ENCODE data around the gene BHLHE40. TPM values are rescaled to one million over a fixed set of nuclear protein-coding genes. Genes with fewer than 3 reads are reported as not detected.

The BHLHE40 gene
- total and polyA plus RNA-seq, 2 donors (not counting 1 experiment from before 2014, with no cell fraction given) = 16.7 to 28.4 TPM

DNA sequence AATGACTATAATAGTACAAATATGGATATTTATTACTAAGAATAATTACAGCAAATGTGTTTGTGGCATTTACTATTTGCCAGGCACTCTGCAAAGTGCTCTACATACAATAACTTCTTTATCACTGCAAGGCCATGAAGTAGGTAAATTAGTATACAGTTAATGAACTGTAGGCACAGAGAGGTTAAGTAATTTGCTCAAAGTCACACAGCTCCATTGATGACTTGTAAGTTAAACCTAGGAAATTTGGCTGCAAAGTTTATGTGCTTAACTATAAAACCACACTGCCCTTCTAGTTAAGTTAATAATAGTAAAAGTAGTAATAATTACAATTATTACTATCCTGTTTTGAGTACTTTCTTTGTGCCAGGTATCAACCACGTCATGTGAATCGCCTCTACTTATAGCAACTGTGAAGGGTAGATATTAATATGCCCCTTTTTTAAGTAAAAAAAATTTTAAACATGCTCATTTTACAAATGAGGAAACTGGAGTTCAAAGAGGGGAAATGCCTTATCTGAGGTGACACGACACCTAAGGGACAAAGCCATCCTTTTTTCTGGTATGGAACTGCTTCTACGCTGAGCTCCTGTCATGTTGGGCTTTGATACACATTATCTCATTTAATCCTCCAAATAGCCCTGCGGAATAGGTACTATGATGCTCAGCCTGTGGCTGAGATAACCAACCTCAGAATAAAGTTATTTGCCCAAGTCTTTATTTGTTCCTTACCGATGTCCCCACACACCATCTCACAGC is 8.5 kb downstream of the BHLHE40 start:
- peaks cover 35% of the 10 kb centered on the region for H3K4me1 ChIP-seq (ENCODE audit: control insufficient read depth, extremely low read depth, insufficient read depth, low read length)
- no peak overlapping the region for H2AFZ ChIP-seq (ENCODE audit: low read length)
- peaks cover 5% of the 10 kb centered on the region for H3K36me3 ChIP-seq (ENCODE audit: control insufficient read depth, insufficient read depth, low read length)
- H3K27ac ChIP-seq (ENCODE audit: insufficient read depth, low read length) = peak overlapping the region; percentile 81
- H4K20me1 ChIP-seq (ENCODE audit: control insufficient read depth, extremely low read depth, insufficient read depth, low read length) = no peaks in the 10 kb centered on the region
- H3K9ac ChIP-seq (ENCODE audit: insufficient read depth, low read length) = peak overlapping the region; percentile 51
- no peaks in the 10 kb centered on the region for H3K9me3 ChIP-seq (ENCODE audit: control insufficient read depth, insufficient read depth, low read depth, low read length)
- DNase-seq (ENCODE audit: low read depth in 2 of 2) = no peak
- peak overlapping the region in 2 of 4 experiments; percentile 43 to 48 for H3K4me3 ChIP-seq (replicated peaks in 1 of 4; ENCODE audit: control extremely low read depth in 1 of 4, insufficient read depth in 1 of 4, low read depth in 3 of 4, low read length in 4 of 4)
- H3K4me2 ChIP-seq (ENCODE audit: extremely low read depth, insufficient read depth, low read length) = peak overlapping the region; percentile 53
- TF ChIP-seq, protein P1, sequence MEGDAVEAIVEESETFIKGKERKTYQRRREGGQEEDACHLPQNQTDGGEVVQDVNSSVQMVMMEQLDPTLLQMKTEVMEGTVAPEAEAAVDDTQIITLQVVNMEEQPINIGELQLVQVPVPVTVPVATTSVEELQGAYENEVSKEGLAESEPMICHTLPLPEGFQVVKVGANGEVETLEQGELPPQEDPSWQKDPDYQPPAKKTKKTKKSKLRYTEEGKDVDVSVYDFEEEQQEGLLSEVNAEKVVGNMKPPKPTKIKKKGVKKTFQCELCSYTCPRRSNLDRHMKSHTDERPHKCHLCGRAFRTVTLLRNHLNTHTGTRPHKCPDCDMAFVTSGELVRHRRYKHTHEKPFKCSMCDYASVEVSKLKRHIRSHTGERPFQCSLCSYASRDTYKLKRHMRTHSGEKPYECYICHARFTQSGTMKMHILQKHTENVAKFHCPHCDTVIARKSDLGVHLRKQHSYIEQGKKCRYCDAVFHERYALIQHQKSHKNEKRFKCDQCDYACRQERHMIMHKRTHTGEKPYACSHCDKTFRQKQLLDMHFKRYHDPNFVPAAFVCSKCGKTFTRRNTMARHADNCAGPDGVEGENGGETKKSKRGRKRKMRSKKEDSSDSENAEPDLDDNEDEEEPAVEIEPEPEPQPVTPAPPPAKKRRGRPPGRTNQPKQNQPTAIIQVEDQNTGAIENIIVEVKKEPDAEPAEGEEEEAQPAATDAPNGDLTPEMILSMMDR (conservative IDR thresholded peaks at IDR 0.05 in 1 of 2, IDR thresholded peaks at IDR 0.05 in 1 of 2; ENCODE audit: low read depth in 1 of 2, low read length in 2 of 2) = no peak
- no peak for TF ChIP-seq EZH2 (IDR thresholded peaks at IDR 0.05; ENCODE audit: low read length, missing control alignments)
- no peaks in the 10 kb centered on the region for H3K27me3 ChIP-seq (ENCODE audit: control insufficient read depth, insufficient read depth, low read length)
- peaks cover 10% of the 10 kb centered on the region for H3K79me2 ChIP-seq (ENCODE audit: control insufficient read depth, insufficient read depth, low read length)

GRCh38 chr3:4988983-4989834 is 10.0 kb downstream of the BHLHE40 start:
- Histone ChIP-seq H3K9ac (ENCODE audit: insufficient read depth, low read length) (peak overlapping the region; percentile 27), H3K4me3 (replicated peaks in 1 of 4; ENCODE audit: control extremely low read depth in 1 of 4, insufficient read depth in 1 of 4, low read depth in 3 of 4, low read length in 4 of 4) (no peak overlapping the region), H3K4me1 (ENCODE audit: control insufficient read depth, extremely low read depth, insufficient read depth, low read length) (peaks cover 24% of the 10 kb centered on the region), H3K4me2 (ENCODE audit: extremely low read depth, insufficient read depth, low read length) (no peak overlapping the region), H3K27me3 (ENCODE audit: control insufficient read depth, insufficient read depth, low read length) (no peaks in the 10 kb centered on the region), H3K36me3 (ENCODE audit: control insufficient read depth, insufficient read depth, low read length) (no peaks in the 10 kb centered on the region), H3K27ac (ENCODE audit: insufficient read depth, low read length) (peak overlapping the region; percentile 14), H3K79me2 (ENCODE audit: control insufficient read depth, insufficient read depth, low read length) (no peaks in the 10 kb centered on the region), H4K20me1 (ENCODE audit: control insufficient read depth, extremely low read depth, insufficient read depth, low read length) (no peaks in the 10 kb centered on the region), H3K9me3 (ENCODE audit: control insufficient read depth, insufficient read depth, low read depth, low read length) (no peaks in the 10 kb centered on the region), H2AFZ (ENCODE audit: low read length) (peak overlapping the region; percentile 58)
- DNase-seq (ENCODE audit: low read depth in 2 of 2) = peak; percentile 48 to 77
- TF ChIP-seq, protein P1 (conservative IDR thresholded peaks at IDR 0.05 in 1 of 2, IDR thresholded peaks at IDR 0.05 in 1 of 2; ENCODE audit: low read depth in 1 of 2, low read length in 2 of 2) = no peak
- TF ChIP-seq EZH2 (IDR thresholded peaks at IDR 0.05; ENCODE audit: low read length, missing control alignments) = no peak

- TF ChIP-seq EZH2 (IDR thresholded peaks at IDR 0.05; ENCODE audit: low read length, missing control alignments) = no peak
- TF ChIP-seq, protein P1 (conservative IDR thresholded peaks at IDR 0.05 in 1 of 2, IDR thresholded peaks at IDR 0.05 in 1 of 2; ENCODE audit: low read depth in 1 of 2, low read length in 2 of 2) = no peak
- no peaks in the 10 kb centered on the region for H4K20me1 ChIP-seq (ENCODE audit: control insufficient read depth, extremely low read depth, insufficient read depth, low read length)
- peaks cover 28% of the 10 kb centered on the region for H3K4me1 ChIP-seq (ENCODE audit: control insufficient read depth, extremely low read depth, insufficient read depth, low read length)
- no peaks in the 10 kb centered on the region for H3K9me3 ChIP-seq (ENCODE audit: control insufficient read depth, insufficient read depth, low read depth, low read length)
- no peak overlapping the region for H3K9ac ChIP-seq (ENCODE audit: insufficient read depth, low read length)
- no peak for DNase-seq (ENCODE audit: low read depth in 2 of 2)
- H3K79me2 ChIP-seq (ENCODE audit: control insufficient read depth, insufficient read depth, low read length) = no peaks in the 10 kb centered on the region
- no peak overlapping the region for H3K4me3 ChIP-seq (replicated peaks in 1 of 4; ENCODE audit: control extremely low read depth in 1 of 4, insufficient read depth in 1 of 4, low read depth in 3 of 4, low read length in 4 of 4)
- H2AFZ ChIP-seq (ENCODE audit: low read length) = no peak overlapping the region
- H3K27me3 ChIP-seq (ENCODE audit: control insufficient read depth, insufficient read depth, low read length) = no peaks in the 10 kb centered on the region
- H3K27ac ChIP-seq (ENCODE audit: insufficient read depth, low read length) = no peak overlapping the region
- no peaks in the 10 kb centered on the region for H3K36me3 ChIP-seq (ENCODE audit: control insufficient read depth, insufficient read depth, low read length)
- no peak overlapping the region for H3K4me2 ChIP-seq (ENCODE audit: extremely low read depth, insufficient read depth, low read length)
These were observed 10.8 kb downstream of the BHLHE40 start for GRCh38 chr3:4990069-4990468.

Measured in fibroblast of lung (primary cell).